Neural crest cell (in vitro differentiated cells): ENCODE measurements around the gene TMEM181. TPM values are rescaled to one million over a fixed set of nuclear protein-coding genes. Genes with fewer than 3 reads are reported as not detected.
"Not testable (repeated sequence)": the region's sequence is repeated elsewhere in the genome, so short reads cannot be mapped to it uniquely, and the experiment has no call there.

ENCODE experiments used
- DNase-seq: peaks from one replicate; pipeline ENCODE4 v3.0.0; 2021; ENCODE audit warnings: low read depth, mixed read lengths, low spot score
- H3K27ac Mint-ChIP-seq: one replicate; pipeline ENCODE4 v1.8.0; 2021; ENCODE audit warnings: mild to moderate bottlenecking, mixed read lengths; ENCODE audit not compliant: unreplicated experiment
- H3K27me3 Mint-ChIP-seq: 2 replicates; pipeline ENCODE4 v1.8.0; 2021; ENCODE audit warnings: low read depth, mild to moderate bottlenecking, mixed read lengths
- H3K36me3 Mint-ChIP-seq: 2 replicates; pipeline ENCODE4 v1.8.0; 2021; ENCODE audit warnings: low read depth, mild to moderate bottlenecking, mixed read lengths
- H3K4me1 Mint-ChIP-seq: 2 replicates; pipeline ENCODE4 v1.8.0; 2021; ENCODE audit warnings: mixed read lengths
- H3K4me3 Mint-ChIP-seq: one replicate; pipeline ENCODE4 v1.8.0; 2021; ENCODE audit warnings: mild to moderate bottlenecking, mixed read lengths
- H3K9me3 Mint-ChIP-seq: 2 replicates; pipeline ENCODE4 v1.8.0; 2021; ENCODE audit warnings: mixed read lengths
- total RNA-seq: library from RNA; stranded (reverse); gene quantifications from 2 replicates; pipeline ENCODE4 v1.2.1, GENCODE V29; 2021
- TF ChIP-seq, protein P1 (sequence below): fragments of 200-600 bp; sonication (generic); conservative IDR thresholded peaks from 2 replicates; pipeline ENCODE4 v1.5.0; 2021; ENCODE audit warnings: antibody characterized with exemption, mild to moderate bottlenecking

The TMEM181 gene
- total RNA-seq, 1 donor from 2014 or later = 23.9 TPM

GRCh38 chr6:158665332-158665731 is 105.4 kb downstream of the TMEM181 start:
- no peak overlapping the region for H3K27ac Mint-ChIP-seq
- no peaks in the 10 kb centered on the region for H3K36me3 Mint-ChIP-seq
- H3K4me1 Mint-ChIP-seq = peaks cover 5% of the 10 kb centered on the region
- no peaks in the 10 kb centered on the region for H3K9me3 Mint-ChIP-seq
- no peak for DNase-seq
- TF ChIP-seq, protein P1, sequence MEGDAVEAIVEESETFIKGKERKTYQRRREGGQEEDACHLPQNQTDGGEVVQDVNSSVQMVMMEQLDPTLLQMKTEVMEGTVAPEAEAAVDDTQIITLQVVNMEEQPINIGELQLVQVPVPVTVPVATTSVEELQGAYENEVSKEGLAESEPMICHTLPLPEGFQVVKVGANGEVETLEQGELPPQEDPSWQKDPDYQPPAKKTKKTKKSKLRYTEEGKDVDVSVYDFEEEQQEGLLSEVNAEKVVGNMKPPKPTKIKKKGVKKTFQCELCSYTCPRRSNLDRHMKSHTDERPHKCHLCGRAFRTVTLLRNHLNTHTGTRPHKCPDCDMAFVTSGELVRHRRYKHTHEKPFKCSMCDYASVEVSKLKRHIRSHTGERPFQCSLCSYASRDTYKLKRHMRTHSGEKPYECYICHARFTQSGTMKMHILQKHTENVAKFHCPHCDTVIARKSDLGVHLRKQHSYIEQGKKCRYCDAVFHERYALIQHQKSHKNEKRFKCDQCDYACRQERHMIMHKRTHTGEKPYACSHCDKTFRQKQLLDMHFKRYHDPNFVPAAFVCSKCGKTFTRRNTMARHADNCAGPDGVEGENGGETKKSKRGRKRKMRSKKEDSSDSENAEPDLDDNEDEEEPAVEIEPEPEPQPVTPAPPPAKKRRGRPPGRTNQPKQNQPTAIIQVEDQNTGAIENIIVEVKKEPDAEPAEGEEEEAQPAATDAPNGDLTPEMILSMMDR = no peak
- H3K4me3 Mint-ChIP-seq = no peak overlapping the region
- peaks cover 48% of the 10 kb centered on the region for H3K27me3 Mint-ChIP-seq

DNA sequence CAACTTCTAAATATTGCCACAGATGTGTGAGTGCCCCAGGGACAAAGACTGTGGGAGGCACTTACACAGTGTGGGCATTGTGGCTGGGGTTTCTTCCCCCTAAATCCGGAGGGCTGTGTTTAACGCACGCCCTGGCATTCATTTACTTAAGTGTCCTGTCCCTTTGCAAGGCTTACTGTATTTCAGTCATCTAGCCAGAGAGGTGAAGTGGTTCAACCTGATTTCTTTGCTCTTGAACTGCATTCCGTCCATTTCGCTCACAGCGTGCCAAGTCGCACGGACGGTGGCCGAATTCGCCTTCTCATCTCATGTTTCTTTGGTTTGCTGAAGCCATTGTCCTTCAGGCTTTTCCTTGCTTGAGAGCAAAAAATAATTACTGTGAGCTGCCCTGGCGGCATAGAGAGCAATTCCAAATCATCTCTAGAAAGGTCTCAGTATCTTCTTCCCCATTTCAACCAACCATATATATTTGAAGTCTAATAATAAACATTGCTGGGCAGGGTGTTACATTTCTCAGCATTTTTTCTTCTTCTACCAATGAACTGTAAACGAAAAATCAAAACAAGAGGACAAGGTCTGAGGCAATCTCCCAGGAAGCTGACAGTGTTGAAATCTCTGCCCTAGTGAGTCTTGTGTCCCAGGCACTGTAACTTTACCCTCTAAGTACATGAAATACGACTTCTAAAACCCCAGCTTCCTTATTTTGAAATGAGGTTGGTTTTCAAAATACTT is 106.9 kb downstream of the TMEM181 start:
- no peak for DNase-seq
- TF ChIP-seq, protein P1 = no peak
- peaks cover 45% of the 10 kb centered on the region for H3K27me3 Mint-ChIP-seq
- peaks cover 5% of the 10 kb centered on the region for H3K4me1 Mint-ChIP-seq
- H3K36me3 Mint-ChIP-seq = no peaks in the 10 kb centered on the region
- no peaks in the 10 kb centered on the region for H3K9me3 Mint-ChIP-seq
- H3K27ac Mint-ChIP-seq = peak overlapping the region; percentile 52
- H3K4me3 Mint-ChIP-seq = no peak overlapping the region

DNA sequence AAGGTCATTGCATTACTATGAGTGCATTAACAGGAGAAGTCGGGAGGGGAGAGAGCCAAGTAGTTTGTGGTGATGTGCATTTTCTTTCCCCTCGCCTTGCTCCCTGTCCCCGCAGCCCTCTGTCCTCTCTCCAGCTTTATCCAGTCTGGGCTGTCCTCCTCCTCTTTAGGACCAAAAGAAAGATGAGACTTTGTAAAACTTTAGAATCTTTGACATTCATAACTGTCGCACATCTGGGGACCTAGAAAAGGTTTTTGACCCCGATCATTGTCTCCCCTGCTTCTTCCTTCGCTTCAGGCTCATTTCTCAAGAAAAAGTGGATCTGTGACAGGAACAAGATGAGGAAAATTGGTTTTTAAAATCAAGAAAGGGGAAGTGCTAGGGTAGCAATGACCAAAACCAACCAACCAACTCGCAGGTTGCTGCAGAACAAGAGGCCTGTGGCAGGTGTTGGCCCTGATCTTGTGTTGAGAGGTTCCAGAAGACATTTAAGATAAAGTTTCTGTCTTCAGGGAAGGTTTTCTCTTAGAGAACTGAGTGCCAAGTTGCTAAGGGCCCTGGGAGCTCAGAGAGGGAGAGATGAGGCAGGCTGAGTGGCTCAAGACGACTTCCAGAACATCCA is 107.6 kb downstream of the TMEM181 start:
- DNase-seq = no peak
- no peaks in the 10 kb centered on the region for H3K36me3 Mint-ChIP-seq
- peaks cover 41% of the 10 kb centered on the region for H3K27me3 Mint-ChIP-seq
- no peaks in the 10 kb centered on the region for H3K9me3 Mint-ChIP-seq
- peaks cover 5% of the 10 kb centered on the region for H3K4me1 Mint-ChIP-seq
- H3K4me3 Mint-ChIP-seq = no peak overlapping the region
- TF ChIP-seq, protein P1 = no peak
- no peak overlapping the region for H3K27ac Mint-ChIP-seq

GRCh38 chr6:158668707-158669103 is 108.8 kb downstream of the TMEM181 start:
- DNase-seq = no peak
- peaks cover 29% of the 10 kb centered on the region for H3K27me3 Mint-ChIP-seq
- H3K4me1 Mint-ChIP-seq = no peaks in the 10 kb centered on the region
- no peak overlapping the region for H3K27ac Mint-ChIP-seq
- H3K4me3 Mint-ChIP-seq = no peak overlapping the region
- H3K36me3 Mint-ChIP-seq = no peaks in the 10 kb centered on the region
- TF ChIP-seq, protein P1 = no peak
- H3K9me3 Mint-ChIP-seq = no peaks in the 10 kb centered on the region

GRCh38 chr6:158669145-158670035 is 109.5 kb downstream of the TMEM181 start:
- no peaks in the 10 kb centered on the region for H3K9me3 Mint-ChIP-seq
- peaks cover 22% of the 10 kb centered on the region for H3K27me3 Mint-ChIP-seq
- no peak overlapping the region for H3K4me3 Mint-ChIP-seq
- DNase-seq = no peak
- TF ChIP-seq, protein P1 = no peak
- no peak overlapping the region for H3K27ac Mint-ChIP-seq
- no peaks in the 10 kb centered on the region for H3K4me1 Mint-ChIP-seq
- H3K36me3 Mint-ChIP-seq = no peaks in the 10 kb centered on the region

- H3K27ac Mint-ChIP-seq, DNase-seq, H3K9me3 Mint-ChIP-seq, H3K36me3 Mint-ChIP-seq, H3K27me3 Mint-ChIP-seq, H3K4me3 Mint-ChIP-seq, H3K4me1 Mint-ChIP-seq: not testable (repeated sequence)
These were observed 112.2 kb downstream of the TMEM181 start for GRCh38 chr6:158672119-158672518.
